OCI-LY7 (cell line): Measurements from ENCODE around the gene EPHX1. TPM values are rescaled to one million over a fixed set of nuclear protein-coding genes. Genes with fewer than 3 reads are reported as not detected.
A peak's percentile ranks its signal among the peaks of the same experiment; 100 is the strongest.

Source experiments
- BruUV-seq: library from RNA; stranded (reverse); fragments of 400-500 nt; replicated peaks from 2 replicates; lab custom pipeline; 2021; lab: Mats Ljungman, UMichigan
- CTCF ChIA-PET: fragments of 300-600 bp; sonication (Branson Sonifier 250); formaldehyde crosslinking; loops from one replicate; lab custom pipeline; 2022; ENCODE audit warnings: antibody characterized with exemption; ENCODE audit not compliant: unreplicated experiment; lab: Charles Lee
- POLR2A ChIA-PET: fragments of 300-600 bp; sonication (Branson Sonifier 250); formaldehyde crosslinking; loops from one replicate; lab custom pipeline; 2022; ENCODE audit warnings: antibody characterized with exemption; lab: Charles Lee
- DNase-seq: peaks from one replicate; pipeline ENCODE4 v3.0.0-alpha.2; 2015; ENCODE audit warnings: low spot score
- H2AFZ ChIP-seq: fragments of 200-600 bp; sonication (generic), shearing (Covaris generic); 2 replicates; pipeline ENCODE4 v1.6.1; 2014; ENCODE audit warnings: mild to moderate bottlenecking, antibody characterized with exemption, low read length, moderate library complexity
- H3K27ac ChIP-seq: fragments of 200-600 bp; sonication (generic); 2 replicates; pipeline ENCODE4 v1.5.1; 2014; ENCODE audit warnings: mixed run types, low read depth, mild to moderate bottlenecking, moderate library complexity, low read length, inconsistent platforms; ENCODE audit not compliant: poor library complexity, severe bottlenecking
- H3K36me3 ChIP-seq: fragments of 200-600 bp; sonication (generic); 2 replicates; pipeline ENCODE4 v1.6.1; 2014; ENCODE audit warnings: mild to moderate bottlenecking, antibody characterized with exemption, low read length, moderate library complexity, mixed read lengths; ENCODE audit not compliant: insufficient read depth
- H3K4me1 ChIP-seq: fragments of 200-600 bp; sonication (generic); 2 replicates; pipeline ENCODE4 v1.5.1; 2014; ENCODE audit warnings: mild to moderate bottlenecking, low read length; ENCODE audit not compliant: insufficient read depth, poor library complexity, severe bottlenecking
- H3K4me2 ChIP-seq: fragments of 200-600 bp; sonication (generic); 2 replicates; pipeline ENCODE4 v1.6.1; 2014; ENCODE audit warnings: mild to moderate bottlenecking, low read length
- H3K4me3 ChIP-seq: fragments of 200-600 bp; sonication (generic); 2 replicates; pipeline ENCODE4 v1.5.1; 2014; ENCODE audit warnings: mild to moderate bottlenecking, low read depth, low read length; ENCODE audit not compliant: poor library complexity, severe bottlenecking
- H3K79me2 ChIP-seq: fragments of 200-600 bp; sonication (generic); 2 replicates; pipeline ENCODE4 v1.6.1; 2016; ENCODE audit warnings: low read depth, mild to moderate bottlenecking, low read length, moderate library complexity, mixed read lengths; ENCODE audit not compliant: insufficient read depth
- H3K9me2 ChIP-seq: fragments of 200-600 bp; sonication (generic); 2 replicates; pipeline ENCODE4 v1.6.1; 2016; ENCODE audit warnings: mild to moderate bottlenecking, low read length, mixed read lengths; ENCODE audit not compliant: insufficient read depth
- H3K9me3 ChIP-seq: fragments of 200-600 bp; sonication (generic); 2 replicates; pipeline ENCODE4 v1.6.1; 2014; ENCODE audit warnings: mild to moderate bottlenecking, mixed run types, low read length, mixed read lengths
- H4K20me1 ChIP-seq: fragments of 200-600 bp; sonication (generic); 2 replicates; pipeline ENCODE4 v1.6.1; 2014; ENCODE audit warnings: mild to moderate bottlenecking, antibody characterized with exemption, low read length, moderate library complexity, mixed read lengths; ENCODE audit not compliant: insufficient read depth
- CTCF ChIP-seq: fragments of 200-600 bp; sonication (generic); conservative IDR thresholded peaks from 2 replicates; pipeline ENCODE4 v1.5.1; 2014; ENCODE audit warnings: mild to moderate bottlenecking, antibody characterized with exemption, low read length, moderate library complexity, mixed read lengths
- EZH2phosphoT487 ChIP-seq: fragments of 200-600 bp; sonication (generic); IDR thresholded peaks from 2 replicates; pipeline ENCODE4 v1.6.1; 2018; ENCODE audit warnings: low read depth, borderline replicate concordance, mild to moderate bottlenecking, mixed run types, antibody characterized with exemption, low read length, moderate library complexity, mixed read lengths
- intact Hi-C: fragments of 100-400 bp; cut with micrococcal nuclease; formaldehyde crosslinking; loops from one replicate; pipeline ENCODE4 v1.10.0; 2022; ENCODE audit not compliant: unreplicated experiment
- total RNA-seq, 2 experiments: library from RNA; depleted of rRNA in 1 of 2; stranded (reverse); fragments of >200 nt in 1 of 2; shearing (Covaris generic) in 1 of 2; gene quantifications; 2 replicates each; pipeline ENCODE4 v1.2.3, GENCODE V29; 2014 to 2022

EPHX1 gene
- total RNA-seq, 2 experiments from 2014 or later: 0.44 to 1.3 TPM

- ChIA-PET POLR2A (interaction anchor here (0.5 to 3.1 kb wide), 6 partner anchors 7 to 298 kb away, joined by 3 to 9 read pairs (median 6); no protein-coding TSS in a partner anchor), CTCF (interaction anchor here (1.0 kb wide), 2 partner anchors 284 to 298 kb away, joined by 3 read pairs; no protein-coding TSS in a partner anchor)
- no peak for DNase-seq
- Histone ChIP-seq H3K9me2 (no peaks in the 10 kb centered on the region), H4K20me1 (no peaks in the 10 kb centered on the region), H2AFZ (no peak overlapping the region), H3K4me2 (peak overlapping the region; percentile 45), H3K79me2 (no peaks in the 10 kb centered on the region), H3K4me3 (no peak overlapping the region), H3K36me3 (no peaks in the 10 kb centered on the region), H3K27ac (no peak overlapping the region), H3K9me3 (no peaks in the 10 kb centered on the region), H3K4me1 (peaks cover 48% of the 10 kb centered on the region)
- TF ChIP-seq EZH2phosphoT487 (no peak), CTCF (no peak)
- BruUV-seq: no TSS peak
- intact Hi-C loops: no loop called here
These were observed 43.8 kb upstream of the EPHX1 start for GRCh38 chr1:225765982-225766674.

GRCh38 chr1:225766967-225767633 is 42.8 kb upstream of the EPHX1 start:
- no peaks in the 10 kb centered on the region for H3K36me3 ChIP-seq
- peak overlapping the region; percentile 49 for H3K27ac ChIP-seq
- peak overlapping the region; percentile 77 for H2AFZ ChIP-seq
- H3K4me2 ChIP-seq: peak overlapping the region; percentile 45
- no TSS peak for BruUV-seq
- H3K9me2 ChIP-seq: no peaks in the 10 kb centered on the region
- intact Hi-C loops: no loop called here
- H3K9me3 ChIP-seq: no peaks in the 10 kb centered on the region
- no peaks in the 10 kb centered on the region for H4K20me1 ChIP-seq
- peak; percentile 24 for DNase-seq
- H3K4me3 ChIP-seq: peak overlapping the region; percentile 7
- ChIA-PET POLR2A (interaction anchor here (0.6 to 3.1 kb wide), 10 partner anchors 11 to 299 kb away, joined by 3 to 11 read pairs (median 5); partner anchors contain the start of gene SRP9), CTCF (interaction anchor here (1.0 to 1.9 kb wide), 5 partner anchors 10 to 286 kb away, joined by 3 to 11 read pairs (median 4); partner anchors contain the start of gene SRP9)
- peaks cover 56% of the 10 kb centered on the region for H3K4me1 ChIP-seq
- no peak for TF ChIP-seq CTCF
- TF ChIP-seq EZH2phosphoT487: no peak
- H3K79me2 ChIP-seq: no peaks in the 10 kb centered on the region
